Stimulated activated CD8-positive, alpha-beta memory T cell treated with anti-CD3 and anti-CD28 coated beads, Interleukin-4, amount 100 ng/mL, for 48 hours (primary cell): Measurements from ENCODE around the gene PNPLA1.

Experiments used
- DNase-seq: peaks from one replicate; pipeline ENCODE4 v3.0.0-alpha.2; 2020

Gene PNPLA1, protein sequence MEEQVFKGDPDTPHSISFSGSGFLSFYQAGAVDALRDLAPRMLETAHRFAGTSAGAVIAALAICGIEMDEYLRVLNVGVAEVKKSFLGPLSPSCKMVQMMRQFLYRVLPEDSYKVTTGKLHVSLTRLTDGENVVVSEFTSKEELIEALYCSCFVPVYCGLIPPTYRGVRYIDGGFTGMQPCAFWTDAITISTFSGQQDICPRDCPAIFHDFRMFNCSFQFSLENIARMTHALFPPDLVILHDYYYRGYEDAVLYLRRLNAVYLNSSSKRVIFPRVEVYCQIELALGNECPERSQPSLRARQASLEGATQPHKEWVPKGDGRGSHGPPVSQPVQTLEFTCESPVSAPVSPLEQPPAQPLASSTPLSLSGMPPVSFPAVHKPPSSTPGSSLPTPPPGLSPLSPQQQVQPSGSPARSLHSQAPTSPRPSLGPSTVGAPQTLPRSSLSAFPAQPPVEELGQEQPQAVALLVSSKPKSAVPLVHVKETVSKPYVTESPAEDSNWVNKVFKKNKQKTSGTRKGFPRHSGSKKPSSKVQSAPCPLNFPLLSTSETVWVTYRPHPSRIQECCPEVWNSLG

DNA sequence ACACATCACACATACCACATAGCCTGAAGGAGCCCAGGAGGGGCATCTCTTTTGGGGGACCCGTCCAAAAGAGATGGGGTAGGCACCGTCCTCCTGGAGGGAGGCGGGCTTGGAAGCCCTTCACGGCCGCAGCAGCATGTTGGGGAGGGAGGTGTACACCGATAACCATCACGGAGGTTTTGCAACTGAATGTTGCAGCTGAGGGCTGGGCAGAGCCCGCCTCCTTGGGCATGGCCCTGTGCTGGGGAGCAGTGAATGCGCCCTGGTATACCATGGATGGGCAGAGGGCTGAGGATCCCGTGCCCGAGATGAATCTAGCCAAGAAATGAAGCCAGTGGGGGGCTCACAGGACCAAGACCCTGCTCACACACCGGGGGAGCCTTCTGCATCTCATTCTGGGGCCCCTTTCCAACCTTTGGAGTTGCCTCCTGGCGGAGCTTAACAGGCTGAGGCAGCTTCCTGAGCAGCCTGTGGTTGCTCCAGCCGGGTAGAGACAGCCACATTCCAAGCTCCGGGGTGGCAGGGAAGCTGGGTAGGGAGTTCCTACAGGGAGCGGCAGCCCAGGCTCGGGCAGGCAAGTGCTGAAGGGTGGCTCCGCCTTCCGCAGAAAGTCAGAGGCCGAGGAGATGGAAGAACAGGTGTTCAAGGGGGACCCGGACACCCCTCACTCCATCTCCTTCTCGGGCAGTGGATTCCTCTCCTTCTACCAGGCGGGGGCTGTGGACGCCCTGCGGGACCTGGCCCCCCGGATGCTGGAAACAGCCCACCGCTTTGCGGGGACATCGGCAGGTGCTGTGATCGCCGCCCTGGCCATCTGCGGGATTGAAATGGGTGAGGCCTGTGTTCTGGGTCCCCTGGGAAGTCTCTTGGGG lies at the start of gene PNPLA1:
PNPLA1 (plus strand) TSS at position 227 of the 872 bp plus-strand sequence; CDS start at position 627, 400 bp downstream.
- DNase-seq: no peak

DNA sequence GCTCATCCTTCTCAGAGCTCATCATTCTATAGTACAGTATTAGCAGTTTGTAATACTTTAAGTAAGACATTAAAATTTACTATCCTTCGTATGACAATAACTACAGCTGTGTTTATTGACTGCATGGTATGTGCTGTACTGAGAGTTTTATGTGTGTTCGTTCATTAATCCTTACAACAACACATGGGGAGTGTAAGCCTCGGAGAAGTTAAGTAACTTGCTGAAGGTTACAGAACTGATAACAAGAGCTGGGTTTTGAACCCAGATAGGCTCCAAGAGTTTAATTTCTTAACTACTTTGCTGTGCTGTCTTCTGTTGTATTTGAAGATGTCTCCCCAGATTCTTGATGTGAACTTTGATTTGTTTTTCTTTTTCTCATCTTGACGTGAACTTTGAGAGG lies 49.6 kb upstream of the PNPLA1 start:
- DNase-seq: no peak

DNA sequence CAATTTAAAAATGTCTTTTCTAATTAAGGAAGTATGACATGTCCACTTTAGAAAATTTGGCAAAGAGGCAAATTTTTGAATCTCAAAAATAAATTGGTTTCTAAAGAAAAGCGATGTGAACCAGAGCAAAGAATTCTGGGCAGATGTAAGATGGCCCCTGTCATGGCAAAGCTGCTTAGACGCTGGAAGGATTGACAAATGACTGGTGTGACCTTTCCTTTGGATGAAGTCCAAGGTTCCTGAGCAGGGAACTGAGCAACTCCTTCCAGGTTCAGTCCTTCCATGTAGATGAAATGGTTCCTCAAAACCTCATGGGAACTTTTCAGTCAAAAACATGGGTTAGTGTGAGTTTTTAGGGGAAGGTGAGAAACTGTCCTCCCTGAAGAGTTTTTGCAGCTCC lies 48.2 kb upstream of the PNPLA1 start:
- no peak for DNase-seq

DNA sequence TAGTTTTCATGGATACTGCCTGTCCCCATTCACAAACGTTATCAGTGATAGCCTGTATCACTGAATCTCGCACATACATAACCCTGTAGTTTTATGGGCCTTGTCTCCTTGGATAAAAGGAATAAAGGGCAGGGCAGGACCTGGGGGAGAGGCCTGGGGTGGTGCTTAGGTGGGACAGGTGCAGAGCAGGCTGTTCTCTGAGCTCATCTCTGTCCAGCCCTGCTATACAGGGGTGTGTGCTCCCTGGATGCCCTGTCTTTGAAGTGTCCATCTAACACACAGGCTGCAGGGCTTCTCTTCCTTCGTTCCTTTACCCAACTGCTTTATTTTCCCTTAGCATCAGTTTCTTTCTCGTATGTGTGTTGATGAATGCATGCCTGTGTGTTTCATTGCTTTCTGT lies 46.9 kb upstream of the PNPLA1 start:
- DNase-seq: no peak

DNA sequence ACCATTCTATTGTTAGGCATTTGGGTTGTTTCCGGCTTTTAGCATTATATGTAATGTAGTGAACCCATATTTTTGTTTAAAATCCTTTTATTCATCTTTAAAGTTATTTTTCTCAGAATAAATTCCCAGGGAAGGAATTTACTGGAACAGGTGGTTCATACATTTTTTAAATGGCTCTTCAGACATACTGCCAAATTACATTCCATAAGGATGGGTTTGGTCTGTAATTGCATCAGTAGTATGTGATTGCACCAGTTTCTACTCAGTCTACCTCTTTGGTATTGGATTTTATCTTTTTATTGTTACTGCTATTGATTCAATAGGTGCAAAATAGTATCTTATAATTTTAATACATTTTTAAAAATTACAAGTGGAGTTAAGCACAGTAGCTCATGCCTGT lies 46.2 kb upstream of the PNPLA1 start:
- no peak for DNase-seq

DNA sequence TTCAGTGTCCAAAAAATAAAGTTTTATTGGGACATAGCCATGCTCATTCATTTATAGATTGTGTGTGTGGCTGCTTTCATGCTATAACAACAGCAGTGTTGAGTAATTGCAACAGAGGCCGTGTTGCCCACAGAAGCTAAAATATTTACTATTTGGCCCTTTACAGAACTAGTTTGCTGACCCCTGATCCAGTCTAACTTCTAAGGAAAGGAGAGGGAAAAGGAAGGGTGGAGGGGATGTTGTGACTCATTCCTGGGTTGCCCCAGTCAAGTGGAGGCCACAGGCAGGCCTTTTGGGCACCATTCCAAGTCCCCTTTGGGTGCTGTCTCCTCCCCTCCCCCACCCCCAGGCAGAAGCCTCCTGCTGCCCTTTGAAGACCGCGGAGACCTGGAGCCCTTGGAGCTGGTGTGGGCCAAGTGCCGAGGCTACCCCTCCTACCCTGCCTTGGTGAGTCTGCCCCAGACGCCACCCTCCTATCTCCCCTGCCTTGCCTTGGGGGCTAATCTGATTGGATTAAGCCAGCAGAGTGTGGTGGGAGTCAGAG lies 44.9 kb upstream of the PNPLA1 start:
- no peak for DNase-seq

DNA sequence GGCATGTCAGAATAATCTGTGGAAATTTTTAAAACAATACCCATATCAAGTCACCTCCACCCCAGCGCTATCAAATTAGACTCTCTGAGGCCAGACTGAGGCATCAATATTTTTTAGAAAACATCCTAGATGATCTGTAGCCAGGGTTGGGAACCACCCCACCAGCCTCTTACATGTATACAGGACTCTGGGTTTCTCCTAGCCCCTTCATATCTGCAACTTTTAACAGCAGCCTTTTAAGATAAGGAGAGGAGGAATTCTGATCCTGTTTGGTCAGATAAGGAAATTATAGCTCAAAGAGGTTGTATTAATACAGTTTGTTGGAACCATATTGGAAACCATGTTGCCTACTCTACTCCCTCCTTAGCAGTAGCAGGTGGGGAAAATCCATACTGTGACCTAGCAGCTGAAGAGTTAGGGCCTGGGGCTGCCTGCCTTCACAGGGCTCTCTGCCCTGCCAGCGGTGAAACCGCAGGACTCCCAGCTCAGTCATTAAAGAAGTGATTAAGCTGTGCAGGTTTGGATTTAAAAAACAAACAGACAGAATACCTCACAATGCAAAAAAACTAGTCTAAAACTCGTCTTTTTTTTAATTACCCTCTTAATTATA lies 43.3 kb upstream of the PNPLA1 start:
- DNase-seq: no peak

DNA sequence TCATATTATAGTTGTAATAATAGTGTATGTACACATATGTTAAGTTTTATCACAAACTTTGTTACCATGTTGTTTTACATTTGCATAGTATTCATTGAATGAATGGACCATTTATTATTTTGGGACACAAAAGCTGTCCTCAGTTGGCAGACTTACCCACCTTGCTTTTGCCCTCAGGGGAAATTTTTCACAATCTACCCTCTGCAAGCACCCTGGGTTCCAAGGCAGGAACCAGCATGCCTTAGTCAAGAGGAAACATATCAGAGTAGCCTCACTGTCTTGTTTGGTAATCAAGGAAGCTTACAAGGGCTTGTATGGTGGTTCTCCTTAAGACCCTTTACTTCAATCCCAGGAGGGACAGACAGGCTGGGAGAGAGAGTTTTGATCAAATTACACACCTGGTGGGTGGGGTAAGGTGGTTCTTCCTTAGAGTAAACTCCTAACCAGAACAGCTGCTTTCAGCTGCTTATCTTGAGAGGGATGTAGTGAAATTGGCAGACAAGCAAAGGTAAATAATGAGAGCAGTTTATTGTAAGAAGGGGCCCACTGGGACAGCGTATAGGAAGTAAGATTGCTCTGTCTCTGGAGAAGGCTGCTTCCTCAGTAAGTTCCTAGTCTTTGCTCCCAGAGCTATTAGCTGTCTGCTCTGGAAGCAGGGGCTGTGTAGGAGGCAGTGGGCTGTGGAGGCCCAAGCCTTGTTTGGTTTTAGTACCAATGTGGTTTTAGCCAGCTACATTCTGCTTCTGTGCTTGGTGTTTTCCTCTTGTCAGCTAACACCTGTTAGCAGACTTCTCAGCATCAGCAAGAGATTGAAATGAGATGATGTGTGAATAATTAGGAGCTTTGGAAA lies 42.3 kb upstream of the PNPLA1 start:
- no peak for DNase-seq

DNA sequence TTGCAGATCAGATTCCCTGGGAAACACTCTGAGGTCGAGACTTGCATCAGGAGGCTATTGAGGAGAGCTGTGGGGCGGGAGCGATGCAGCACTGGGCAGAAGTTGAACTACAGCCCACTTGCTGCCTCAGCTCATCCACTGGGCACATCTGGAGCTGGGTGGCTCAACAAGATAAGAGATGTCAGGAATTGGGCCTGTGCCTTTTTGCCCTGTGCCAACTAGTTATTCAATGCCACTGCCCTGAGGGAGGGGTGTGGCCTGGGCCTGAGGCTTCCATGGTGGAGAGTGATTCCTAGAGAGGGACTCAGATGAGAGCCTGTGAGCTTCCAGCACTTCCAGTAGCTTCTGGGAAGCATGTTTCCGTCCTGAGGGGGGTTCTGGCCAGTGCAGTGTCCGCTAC lies 40.6 kb upstream of the PNPLA1 start:
- no peak for DNase-seq

DNA sequence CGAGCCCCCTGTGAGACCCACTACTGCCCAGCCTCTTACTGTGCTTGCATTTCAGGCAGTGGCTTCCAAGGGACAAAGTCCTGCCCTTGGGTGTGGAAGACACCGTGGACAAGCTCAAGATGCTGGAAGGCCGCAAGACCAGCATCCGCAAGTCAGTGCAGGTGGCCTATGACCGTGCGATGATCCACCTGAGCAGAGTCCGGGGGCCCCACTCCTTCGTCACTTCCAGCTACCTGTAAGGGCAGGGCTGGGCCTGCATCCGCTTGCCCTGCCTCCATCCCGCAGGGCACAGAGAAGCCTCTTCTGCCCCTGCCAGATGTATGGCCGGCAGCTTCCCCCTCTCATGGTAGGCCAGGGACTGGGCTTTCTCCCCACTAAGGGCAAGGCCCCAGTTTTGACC lies 39.5 kb upstream of the PNPLA1 start:
- no peak for DNase-seq

DNA sequence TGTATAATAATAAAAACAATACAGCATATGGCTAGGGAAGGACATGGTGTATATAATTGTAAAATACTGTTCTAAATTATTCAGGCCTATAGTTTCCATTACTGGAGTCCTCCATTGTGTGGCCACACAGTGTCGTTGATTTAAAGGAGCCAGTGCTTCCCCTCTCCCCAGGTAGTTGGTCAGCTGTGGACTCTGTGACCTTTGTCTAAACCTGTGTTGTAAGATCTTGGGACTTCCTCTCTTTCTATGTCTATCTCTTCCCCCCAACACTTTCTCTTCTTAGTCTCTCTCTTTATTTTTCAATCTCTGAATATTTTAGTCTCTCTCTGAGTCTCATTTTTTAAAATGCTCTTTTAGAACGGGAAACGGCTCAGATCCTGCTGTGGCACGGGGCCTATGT lies 37.7 kb upstream of the PNPLA1 start:
- no peak for DNase-seq

DNA sequence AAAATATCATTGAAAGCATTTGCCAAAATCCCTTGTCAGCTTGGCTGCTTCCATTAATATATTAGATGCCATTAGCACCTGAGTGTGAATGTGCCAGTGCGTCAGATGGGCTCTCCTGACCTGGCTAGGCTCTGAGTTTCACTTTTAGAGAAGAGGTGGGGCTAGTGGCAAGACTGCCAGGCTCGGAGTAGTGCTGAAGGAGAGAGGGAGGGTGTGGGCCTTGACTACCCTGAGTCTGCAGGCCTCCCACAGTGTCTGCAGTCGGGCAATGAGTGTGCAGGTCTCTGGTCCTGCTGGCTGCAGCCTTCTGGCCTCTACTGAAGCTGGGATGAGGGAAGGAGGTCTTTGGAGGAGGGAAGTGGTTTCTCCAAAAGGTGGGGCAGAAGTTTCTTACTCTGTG lies 34.6 kb upstream of the PNPLA1 start:
- no peak for DNase-seq

DNA sequence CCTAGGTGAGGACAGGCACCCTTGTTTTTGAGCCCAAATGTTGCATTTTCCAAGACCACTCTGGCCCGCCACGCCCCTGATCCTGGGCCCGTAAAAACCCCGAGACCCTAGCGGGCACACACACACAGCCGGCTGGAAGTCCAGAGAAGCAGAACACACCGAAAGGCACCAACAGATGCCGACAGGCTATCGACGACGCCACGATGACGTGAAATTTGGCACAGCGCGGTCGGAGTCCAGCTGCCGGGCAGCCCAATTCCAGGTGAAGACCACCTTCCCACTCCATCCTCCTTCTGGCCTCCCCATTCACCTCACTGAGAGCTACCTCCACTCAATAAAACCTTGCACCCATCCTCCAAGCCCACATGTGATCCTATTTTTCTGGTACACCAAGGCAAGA lies 34.0 kb upstream of the PNPLA1 start:
- no peak for DNase-seq

DNA sequence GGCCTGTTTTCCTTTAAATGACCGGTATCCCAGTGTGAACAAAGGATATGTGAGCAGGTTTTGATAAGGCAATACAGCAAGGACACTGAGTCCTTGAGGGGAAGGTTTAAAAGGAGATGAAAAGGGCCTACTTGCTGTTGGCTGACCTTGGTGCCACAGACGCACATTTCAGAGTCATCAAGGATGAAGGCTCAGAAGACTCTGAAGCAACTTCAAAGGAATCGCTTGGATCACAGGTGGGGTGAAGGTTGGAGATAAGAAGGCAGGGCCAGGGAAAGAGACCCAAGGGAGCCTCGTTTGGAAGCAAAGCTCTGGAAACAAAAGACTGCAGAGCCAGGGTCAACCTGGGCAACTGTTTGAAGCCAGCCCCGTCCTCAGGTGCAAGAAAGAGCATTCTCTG lies 30.1 kb upstream of the PNPLA1 start:
- no peak for DNase-seq

DNA sequence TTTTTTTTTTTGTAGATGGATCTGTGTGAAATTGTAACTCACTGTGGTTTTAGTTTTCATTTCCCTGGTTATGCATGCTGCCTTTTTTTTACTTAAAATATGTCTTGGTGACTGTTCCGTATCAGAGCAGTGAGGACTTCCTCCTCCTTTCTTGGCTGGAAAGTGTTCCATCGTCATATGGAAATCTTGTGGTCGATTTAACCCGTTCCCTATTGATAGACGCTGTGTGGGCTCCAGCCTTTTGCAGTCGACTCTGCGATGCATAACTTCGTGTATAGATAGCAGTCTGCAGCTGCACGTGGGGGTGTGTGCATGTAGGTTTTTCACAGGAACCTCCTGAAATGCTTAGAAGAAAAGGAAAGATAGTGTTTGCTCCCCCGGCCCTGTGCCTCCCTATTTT lies 28.1 kb upstream of the PNPLA1 start:
- DNase-seq: no peak

DNA sequence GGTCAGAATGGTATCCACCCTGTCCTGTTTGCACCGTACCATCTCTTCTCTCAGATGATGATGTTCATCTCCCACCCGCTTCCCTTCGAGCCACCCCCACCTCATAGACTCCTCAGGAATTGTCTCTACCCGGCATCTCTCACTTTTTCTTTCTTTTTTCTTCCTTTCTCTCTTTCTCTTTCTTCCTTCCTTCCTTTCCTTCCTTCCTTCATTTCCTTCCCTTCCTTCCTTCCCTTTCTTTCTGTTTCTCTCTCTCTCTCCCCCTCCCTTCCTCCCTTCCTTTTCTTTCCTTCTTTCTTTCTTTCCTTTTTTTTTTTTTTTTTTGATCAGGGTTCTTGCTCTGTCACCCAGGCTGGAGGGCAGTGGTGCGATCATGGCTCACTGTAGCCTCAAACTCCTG lies 27.7 kb upstream of the PNPLA1 start:
- no peak for DNase-seq

DNA sequence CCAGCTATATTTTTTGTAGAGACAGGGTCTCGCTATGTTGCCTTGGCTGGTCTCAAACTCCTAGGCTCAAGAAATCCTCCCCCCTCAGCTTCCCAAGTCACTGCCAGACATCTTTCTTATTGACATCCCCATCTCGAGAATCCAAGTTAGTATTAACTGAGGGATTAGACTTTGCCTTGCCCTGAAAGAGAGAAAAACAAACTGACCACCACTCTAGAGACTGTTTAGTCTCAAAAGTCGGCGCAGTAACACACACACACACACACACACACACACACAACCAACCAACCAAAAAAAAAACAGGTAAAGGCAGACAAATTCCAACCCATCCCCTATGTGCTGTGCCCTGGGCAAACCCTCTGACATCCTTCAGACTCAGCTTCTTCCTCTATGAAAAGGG lies 27.2 kb upstream of the PNPLA1 start:
- no peak for DNase-seq

DNA sequence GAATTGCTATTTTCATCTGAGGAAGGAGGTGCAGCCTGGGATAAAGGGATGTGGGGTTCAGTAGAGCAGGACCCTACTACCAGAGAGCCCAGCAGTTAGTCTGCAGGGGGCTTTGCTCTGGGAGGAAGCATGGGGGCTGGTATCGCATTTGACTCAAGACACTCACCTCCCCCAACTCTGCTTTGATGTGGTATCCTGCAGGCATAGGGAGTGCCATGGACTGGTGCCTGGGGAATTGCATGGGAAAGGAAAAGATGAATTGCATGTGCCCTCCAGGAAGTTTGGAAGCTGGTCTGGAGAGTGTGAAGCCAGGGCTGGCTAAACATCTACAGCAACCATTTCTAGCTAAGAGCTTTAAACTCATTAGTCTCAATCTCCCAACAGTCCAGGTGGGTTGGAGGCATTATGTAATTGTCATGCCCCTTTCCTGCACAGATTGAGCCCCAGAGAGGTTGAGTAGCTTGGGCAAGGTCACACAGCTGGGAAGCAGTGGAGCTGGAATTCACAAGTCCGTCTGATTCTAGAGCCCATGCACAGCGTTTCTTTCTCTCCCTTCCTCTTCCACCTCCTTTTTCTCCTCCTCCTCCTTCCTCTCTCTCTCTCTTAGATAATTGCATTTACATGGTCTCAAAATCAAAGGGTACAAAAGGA lies 26.2 kb upstream of the PNPLA1 start:
- no peak for DNase-seq

DNA sequence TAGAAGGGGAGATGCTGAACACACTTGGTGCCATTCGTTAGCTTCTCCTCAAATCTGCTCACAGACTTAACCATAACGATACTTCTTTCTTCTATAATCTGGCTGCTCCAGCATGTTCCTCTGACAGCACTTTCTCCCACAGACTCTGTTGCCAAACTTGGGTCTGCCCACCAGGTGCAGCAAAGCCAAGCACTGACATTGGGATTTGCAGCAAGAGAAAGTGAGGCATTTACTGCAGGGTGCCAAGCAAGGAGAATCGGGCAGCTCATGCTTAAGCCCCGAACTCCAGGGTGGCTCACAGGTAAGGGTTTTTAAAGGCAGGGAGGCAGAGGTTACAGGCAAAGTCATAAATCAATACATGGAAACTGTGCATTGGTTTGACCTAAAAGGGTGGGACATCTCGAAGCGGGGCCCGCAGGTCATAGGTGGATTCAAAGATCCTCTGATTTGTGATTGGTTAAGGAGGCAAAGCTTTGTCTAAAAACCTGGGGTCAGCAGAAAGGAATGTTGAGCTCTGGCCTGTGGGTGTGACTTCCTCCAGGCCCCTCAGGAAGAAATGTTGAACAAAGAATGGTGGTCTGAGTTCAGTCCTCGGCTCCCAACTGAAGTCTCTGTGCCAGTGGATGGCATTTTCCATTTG lies 25.1 kb upstream of the PNPLA1 start:
- no peak for DNase-seq

DNA sequence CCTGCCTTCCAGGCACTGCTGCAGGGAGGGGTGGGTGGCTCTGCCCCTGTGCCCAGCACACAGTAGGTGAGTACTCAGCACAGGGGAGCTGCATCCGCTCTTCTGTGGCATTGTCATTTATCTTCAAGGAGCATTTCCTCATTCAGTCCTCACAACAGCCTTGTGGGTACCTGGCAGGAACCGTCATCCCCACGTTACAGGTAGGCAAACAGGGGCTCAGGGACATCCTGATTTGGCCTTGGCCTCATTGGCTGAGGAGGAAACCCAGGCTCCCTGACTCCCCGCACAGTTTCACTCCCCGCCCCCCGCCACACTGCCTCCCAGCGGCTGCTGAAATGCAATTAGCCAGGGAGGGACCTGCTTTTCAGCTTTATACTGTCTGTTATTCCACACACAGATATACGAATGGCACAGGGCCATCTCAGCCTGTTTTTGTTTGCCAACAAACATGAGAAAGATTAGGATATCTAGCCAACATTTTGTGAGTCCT lies 24.2 kb upstream of the PNPLA1 start:
- peak; percentile 33 for DNase-seq
